Measurements from ENCODE around the gene MMP10.
"Not testable (repeated sequence)": the region's sequence is repeated elsewhere in the genome, so short reads cannot be mapped to it uniquely, and the experiment has no call there.

MMP10 gene

GRCh38 chr11:102783016-102783415 is 2.6 kb upstream of the MMP10 start:
- no peak for DNase-seq

DNA sequence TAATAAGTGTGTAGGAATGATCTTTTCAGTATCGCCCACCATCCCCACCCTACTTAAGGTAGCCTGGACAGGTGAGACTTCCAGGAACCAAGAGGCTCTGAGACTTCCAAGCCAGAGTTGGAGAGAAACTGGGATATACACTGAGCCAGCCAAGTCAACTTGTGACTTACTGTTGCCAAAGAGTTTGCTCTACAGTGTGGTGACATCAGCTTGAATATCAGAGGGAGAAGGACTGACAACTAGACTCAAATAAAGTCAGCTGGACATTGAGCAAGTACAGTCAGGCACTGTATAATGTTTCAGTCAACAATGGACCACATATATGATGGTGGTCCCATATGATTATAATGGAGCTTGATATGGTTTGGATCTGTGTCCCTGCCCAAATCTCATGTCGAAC is 1.2 kb upstream of the MMP10 start:
- DNase-seq = no peak

GRCh38 chr11:102776454-102776853 is 4.0 kb downstream of the MMP10 start:
- DNase-seq = no peak

DNA sequence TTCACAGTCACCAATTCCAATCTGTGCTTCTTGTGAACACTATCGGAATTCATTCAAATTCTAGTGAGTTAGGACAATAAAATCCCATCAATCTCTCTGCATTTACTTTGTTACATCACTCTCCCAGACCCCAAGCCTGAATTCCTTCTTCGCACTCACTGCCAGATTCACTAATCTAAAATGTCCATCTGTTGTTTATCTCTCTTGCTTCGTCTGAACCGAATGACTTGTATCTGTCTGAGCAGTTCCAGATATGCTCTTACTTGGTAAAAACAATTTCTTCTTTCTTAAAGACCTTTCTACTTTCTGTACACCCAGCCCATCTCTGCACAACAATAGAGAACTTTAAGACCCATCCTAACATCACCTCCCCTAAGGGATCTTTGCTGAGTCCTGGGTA is 7.0 kb downstream of the MMP10 start:
- DNase-seq = no peak

DNA sequence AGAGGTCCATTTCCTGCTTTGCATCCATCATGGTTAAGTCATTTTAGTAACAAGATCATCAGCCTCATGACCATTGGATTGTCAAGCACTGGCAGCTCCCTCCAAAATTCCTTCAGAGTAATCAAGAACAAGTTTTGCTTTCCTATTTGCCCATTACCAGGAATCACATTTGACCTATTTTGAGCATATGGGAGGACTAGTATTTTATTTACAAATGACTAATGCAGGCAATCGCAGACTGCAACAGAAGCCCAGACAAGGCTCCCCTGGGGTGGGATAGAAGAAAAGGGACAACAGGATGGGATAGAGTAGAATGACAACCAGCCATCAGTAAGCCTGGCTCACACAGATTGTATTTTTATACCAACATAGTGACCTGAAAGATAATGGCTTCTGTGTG is 9.1 kb downstream of the MMP10 start:
- no peak for DNase-seq

- DNase-seq = no peak
Measured at GRCh38 chr11:102770191-102770590, 10.2 kb downstream of the MMP10 start.

GRCh38 chr11:102767800-102768199 is 12.6 kb downstream of the MMP10 start:
- no peak for DNase-seq

DNA sequence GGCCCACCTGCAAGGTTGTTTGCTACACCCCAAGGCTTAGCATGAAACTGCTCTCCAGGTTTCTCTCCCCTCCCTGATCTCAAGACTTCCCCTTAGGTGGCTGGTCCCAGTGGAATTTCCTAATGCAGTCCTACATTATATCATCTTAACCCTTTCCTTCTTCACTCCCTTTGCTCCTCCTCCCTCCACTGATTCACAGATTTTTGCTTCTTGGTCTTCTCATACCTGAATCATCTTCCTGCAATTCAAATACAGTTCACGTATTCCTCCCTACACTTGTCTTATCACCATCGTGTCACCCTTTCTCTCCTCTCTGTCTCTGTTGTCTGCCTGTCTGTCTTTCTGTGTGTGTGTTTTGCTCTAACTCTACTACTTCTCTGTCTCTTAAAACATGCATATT is 17.0 kb downstream of the MMP10 start:
- no peak for DNase-seq

DNA sequence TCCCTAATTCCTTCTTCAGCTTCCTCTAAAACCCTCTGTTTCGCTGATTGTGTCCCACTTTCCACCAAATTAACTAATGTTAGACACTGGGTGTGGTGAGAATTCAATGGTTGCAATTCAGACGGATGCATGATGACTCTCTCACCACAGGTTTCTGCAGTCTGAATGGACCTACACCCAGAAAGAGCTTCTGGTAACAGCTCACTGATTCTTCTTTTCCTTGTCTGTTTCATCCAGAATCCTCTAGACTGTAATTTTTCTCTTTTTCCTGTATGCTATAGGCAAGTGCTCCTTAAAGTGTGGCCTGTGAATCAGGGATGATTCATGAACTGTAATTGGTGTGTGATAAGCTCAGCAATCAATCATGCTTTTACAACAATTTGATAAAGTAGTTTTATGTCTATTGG is 18.1 kb downstream of the MMP10 start:
- DNase-seq = no peak

GRCh38 chr11:102761646-102762238 is 18.7 kb downstream of the MMP10 start:
- no peak for DNase-seq

- no peak for DNase-seq
Measured at GRCh38 chr11:102760344-102761035, 19.9 kb downstream of the MMP10 start.

DNA sequence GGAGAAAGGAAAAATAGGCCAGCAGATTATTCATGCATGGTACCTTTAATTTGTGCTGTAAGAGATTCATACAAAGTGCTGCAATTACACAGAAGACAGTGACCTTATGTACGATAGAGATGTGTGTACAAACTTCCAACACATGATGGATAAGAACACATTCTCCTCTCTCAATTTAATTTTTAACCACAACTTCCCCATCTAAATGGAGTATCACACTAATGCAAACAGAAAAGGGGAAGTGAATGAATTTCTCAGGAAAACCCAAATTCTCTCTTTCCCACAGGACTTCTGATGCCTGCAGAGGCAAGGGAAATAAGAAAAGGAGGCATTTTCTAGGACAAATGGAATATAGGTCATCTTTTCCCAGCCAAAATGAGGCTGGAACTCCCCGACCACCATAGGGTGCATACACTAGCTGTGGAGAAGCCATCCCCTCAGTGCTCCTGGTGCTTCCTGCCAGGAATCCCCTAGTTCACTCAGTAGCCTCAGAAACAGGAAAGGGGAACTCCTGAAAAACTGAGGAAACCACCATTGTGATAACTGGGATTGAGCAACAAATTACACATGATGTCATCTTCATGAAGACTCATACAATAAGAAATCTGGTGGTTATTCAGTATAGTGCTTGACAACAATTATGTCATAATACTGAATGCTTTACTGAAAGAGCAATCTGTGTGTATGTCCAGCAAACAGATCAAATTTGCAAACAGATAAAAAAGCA is 22.4 kb downstream of the MMP10 start:
- DNase-seq = no peak

- DNase-seq = no peak
Measured at GRCh38 chr11:102753267-102753666, 27.2 kb downstream of the MMP10 start.

DNA sequence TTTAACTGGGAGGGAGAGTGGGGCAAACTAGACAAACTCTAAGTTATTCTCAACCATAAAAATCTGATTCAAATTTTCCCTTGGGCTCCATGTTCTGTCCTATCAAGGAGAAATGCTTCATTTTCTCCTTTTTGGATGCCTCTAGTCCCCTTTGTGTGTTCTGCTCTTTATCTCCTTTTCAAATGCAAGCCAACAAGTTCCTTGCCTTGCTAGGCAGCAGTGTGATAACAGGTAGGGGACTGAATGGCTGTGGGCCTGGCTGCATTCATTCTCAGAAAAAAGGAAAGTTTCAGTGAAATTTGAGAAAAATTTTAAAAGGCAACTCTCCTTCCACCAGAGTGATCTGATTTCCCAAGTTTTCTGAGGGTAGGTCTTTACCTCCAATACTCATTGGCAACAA is 28.8 kb downstream of the MMP10 start:
- no peak for DNase-seq

- no peak for DNase-seq
Measured at GRCh38 chr11:102749101-102749722, 31.2 kb downstream of the MMP10 start.

DNA sequence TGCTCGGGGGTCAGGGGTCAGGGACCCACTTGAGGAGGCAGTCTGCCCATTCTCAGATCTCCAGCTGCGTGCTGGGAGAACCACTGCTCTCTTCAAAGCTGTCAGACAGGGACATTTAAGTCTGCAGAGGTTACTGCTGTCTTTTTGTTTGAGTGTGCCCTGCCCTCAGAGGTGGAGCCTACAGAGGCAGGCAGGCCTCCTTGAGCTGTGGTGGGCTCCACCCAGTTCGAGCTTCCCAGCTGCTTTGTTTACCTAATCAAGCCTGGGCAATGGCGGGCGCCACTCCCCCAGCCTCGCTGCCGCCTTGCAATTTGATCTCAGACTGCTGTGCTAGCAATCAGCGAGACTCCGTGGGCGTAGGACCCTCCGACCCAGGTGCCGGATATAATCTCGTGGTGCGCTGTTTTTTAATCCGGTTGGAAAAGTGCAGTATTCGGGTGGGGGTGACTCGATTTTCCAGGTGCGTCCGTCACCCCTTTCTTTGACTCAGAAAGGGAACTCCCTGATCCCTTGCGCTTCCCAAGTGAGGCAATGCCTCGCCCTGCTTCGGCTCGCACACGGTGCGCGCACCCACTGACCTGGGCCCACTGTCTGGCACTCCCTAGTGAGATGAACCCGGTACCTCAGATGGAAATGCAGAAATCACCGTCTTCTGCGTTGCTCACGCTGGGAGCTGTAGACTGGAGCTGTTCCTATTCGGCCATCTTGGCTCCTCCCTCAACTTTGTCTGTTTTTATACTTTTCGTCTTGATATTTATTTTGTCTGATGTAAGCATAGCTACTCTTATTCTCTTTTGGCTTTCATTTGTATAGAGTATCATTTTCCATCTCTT is 33.5 kb downstream of the MMP10 start:
- not testable (repeated sequence) for DNase-seq

GRCh38 chr11:102734650-102735049 is 45.8 kb downstream of the MMP10 start:
- DNase-seq = no peak

GRCh38 chr11:102733232-102733875 is 47.1 kb downstream of the MMP10 start:
- no peak for DNase-seq

DNA sequence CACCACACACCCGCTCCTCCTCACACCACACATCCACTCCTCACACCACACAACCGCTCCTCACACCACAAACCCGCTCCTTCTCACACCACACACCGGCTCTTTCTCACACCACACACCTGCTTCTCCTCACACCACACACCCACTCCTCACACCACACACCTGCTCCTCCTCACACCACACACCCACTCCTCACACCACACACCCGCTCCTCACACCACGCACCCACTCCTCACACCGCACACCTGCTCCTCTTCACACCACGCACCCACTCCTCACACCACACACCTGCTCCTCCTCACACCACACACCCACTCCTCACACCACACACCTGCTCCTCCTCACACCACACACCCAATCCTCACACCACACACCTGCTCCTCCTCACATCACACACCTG is 49.5 kb downstream of the MMP10 start:
- not testable (repeated sequence) for DNase-seq

DNA sequence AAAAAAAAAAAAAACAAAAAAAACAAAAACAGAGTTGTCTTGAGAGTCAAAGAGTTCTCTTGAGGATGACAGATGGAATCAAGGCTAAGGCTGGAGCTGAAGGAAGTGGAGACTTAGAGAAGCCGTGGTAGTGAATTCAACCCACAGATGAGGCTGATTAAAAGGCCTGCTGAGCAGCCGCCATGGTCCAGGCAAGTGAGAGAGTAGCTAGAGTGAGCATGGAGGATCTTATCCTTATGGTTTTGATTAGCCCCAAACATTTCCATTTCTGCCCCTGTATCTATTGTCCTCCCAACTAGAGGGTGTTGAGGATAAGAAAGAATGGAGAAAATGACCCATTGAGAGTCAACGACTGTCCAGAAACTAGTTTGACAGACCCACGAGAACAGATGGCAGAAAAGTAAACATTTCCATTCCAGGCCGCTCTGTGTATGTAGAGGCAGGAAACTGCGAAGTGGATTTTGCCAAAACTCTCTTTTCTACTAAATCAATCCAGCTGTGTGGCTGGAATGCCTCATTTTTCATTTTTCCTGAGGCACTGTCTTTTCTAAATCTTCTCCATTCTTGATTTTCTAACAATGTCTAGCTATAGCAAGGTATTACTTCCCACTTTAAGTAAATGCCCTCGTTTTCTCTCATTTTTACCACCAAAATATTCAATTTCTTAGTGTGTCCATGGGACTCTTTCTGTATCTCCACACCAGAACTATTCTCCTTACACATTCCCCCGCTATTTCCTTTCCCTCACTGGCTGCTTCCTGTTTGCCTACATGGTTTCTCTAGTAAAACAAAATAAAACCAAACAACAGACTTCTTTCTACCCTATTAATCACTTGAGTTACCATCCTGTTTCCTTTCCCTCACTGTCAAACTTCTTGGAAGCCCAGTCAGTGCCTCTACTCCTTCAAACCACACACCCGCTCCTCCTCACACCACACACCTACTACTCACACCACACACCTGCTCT is 50.3 kb downstream of the MMP10 start:
- DNase-seq = no peak

DNA sequence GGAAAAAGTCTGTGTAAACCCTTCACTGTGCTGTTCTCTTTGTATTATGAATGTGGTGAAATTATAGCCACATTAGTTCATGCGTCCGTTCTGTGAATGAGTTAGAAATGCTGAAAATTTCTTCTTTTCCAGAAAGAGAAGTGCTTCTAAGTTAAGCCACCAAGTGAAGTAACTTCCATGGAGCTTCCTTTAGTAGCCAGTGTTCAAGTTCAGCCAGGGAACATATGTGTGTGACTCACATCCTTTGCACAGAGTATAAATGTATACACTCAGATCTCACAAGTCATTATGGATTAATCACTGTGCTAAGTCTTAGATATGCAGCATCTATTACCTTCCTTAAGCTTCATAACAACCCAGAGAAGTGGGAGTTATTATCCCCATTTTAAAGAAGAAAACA is 52.5 kb downstream of the MMP10 start:
- DNase-seq = no peak

All from NCI-H1694 (cell line).